ENCODE results near the gene GP2.
"Not testable (repeated sequence)": the region's sequence is repeated elsewhere in the genome, so short reads cannot be mapped to it uniquely, and the experiment has no call there.

GP2 gene

DNA sequence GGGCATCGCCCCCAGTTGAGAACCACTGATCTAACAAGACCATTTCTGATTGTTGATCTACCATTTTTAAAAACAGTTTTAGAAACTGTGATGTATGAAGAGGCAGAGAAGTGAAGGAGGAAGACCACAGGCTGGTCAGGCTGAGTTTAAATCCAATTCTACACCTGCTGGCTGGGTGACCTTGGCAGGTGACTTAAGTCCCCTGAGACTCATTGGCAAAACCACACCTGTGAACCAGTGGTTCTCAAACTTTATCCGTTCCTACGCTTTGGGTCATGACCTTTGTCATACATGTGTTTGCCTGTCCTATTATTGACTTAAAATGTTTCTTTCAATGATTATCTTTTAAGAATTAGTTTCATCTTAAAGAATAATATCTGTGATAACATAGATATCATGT, 2.3 kb downstream of the GP2 start:
- DNase-seq: no peak

DNA sequence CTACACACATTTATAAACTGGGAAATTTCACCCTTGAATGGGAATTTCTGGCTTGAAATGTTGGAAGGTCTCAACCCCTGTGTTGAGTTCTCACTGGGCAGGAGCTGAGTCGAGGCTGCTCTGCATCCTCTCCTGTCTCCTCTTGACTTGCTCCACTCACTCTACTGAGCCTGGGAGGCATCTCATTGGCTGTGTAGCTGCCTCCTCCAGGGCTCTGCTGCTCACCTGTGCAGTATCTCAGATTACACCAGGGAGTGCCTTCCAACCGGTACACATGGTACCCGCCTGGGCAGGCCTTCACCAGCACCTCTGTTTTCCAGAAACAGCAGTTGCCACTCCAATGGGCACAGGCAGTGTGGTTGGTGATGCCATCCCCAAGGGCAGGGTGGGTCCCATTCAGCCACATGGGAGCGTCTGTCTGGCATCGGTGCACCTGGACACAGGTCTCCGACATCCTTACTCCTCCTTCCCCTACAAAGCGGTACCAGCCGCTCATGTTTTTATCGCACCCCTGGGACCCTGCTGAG, 3.7 kb downstream of the GP2 start:
- DNase-seq: no peak

DNA sequence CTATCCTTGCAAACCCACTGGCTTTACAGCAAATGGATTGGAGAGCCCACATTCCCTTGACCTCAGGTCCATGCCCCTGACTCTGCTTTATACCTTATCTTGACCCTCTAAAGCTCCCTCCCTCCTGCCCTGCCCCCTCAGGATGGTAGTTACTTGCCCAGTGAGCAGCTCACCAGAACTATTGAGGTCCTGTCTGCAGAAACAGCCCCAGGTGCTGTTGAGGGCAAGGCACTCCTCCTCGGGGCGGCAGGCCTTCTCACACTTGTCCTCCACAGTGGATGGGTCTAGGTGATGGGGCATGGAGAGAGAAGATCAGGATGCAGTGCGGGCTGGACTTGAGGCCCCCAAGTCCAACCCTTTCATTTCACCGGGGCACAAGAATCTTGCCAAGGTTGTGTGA, 4.6 kb downstream of the GP2 start:
- no peak for DNase-seq

DNA sequence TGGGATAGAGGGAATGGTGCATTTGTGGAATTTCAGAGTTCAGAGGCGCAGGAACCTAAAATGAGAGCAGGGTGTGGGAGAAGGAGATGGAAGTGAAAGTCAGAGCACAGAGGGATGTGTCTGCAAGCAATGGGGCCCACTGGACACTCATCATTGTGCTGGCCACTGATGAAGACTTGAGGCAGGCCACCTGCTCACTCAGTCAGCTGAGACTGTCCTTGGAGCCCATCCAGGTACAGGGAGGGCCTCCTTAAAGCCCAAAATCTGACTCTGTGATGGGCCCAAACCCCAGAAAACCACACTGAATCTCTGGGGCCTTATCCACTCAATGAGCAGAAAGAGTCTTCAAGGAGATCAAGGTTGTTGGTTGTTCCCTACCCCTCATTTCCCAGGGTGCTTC, 5.6 kb downstream of the GP2 start:
- no peak for DNase-seq

DNA sequence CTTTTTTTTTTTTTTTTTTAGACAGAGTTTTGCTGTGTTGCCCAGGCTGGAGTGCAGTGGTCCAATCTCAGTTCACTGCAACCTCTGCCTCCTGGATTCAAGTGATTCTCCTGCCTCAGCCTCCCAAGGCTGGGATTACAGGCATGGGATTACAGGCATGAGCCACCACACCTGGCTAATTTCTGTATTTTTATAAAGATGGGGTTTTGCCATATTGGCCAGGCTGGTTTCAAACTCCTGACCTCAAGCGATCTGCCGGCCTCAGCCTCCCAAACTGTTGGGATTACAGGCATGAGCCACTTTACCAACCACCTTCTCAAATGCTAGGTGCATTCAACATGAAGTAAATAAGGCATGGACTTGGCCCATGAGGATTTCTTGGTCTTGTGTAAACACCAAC, 6.3 kb downstream of the GP2 start:
- not testable (repeated sequence) for DNase-seq

DNA sequence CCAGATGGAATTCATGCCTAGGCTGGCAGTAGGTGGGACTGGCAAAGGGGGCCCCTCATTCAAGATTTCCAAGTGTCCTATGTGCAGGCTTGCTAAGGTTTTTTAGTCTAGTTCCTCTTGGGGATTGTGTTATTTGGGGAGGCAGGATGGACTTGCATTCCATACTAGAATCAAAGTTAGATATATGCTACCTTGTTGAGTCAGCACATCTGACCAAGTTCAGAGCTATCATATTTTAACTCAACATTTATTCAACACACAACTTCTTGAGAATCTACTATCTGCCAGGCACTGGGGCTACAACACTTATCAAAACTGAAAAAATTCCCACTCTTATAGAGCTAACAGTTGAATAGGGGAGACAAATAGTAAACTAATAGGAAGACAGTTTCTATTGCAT, 6.7 kb downstream of the GP2 start:
- no peak for DNase-seq

DNA sequence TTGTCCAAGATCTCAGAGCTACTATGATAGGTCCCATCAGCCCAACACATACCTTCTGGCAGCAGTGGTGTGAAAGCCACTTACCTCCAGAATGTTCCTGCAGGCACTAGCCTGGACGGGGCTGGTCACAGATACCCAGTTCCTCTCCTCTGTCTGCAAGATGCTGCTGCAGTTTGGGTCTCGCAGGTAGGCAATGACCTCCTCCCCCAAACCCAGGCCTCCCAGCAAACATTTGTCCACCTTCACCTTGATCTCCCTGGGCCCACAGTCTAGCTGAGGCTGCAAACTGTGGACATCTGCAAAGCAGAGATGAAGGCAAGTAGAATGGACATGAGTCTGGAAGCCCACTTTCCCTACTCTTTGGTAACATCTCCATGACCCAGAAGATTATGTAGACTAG, 7.1 kb downstream of the GP2 start:
- DNase-seq: no peak

DNA sequence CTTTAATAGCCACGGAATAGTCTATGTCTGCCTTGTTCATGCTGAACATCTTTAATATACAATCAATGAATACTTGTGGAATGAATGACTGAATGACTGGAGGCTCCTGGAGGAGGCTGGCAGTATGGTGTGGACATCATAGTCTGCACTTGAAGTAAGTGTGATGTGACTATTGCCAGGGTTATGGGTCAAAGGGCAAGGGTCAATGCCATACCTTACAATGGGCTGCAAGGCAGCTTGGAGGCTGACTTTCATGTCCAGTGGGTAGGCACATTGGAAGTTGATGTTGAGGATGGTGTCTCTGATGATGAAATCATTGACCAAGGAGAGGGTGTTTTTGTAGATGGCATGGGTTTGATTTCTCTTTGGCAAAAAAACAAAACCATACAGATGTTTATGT, 7.9 kb downstream of the GP2 start:
- no peak for DNase-seq

DNA sequence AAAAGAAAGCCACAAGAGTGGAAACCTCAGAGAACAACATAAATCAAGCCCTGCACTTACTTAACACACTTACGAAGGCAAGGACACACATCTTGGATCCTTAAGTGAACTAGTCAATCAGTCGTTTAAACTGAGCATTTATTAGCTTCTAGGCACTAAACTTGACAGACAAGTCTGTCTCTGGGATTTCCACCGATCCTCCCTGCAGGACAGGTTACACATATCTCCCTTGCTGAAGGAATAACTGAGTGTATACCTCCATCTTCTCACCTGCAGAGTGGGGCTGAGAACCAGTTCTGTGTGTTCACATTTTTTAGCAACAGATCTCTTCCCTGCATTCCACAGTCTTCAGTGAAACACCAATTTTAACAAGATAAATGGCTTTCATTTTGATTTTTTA, 8.9 kb downstream of the GP2 start:
- DNase-seq: no peak

DNA sequence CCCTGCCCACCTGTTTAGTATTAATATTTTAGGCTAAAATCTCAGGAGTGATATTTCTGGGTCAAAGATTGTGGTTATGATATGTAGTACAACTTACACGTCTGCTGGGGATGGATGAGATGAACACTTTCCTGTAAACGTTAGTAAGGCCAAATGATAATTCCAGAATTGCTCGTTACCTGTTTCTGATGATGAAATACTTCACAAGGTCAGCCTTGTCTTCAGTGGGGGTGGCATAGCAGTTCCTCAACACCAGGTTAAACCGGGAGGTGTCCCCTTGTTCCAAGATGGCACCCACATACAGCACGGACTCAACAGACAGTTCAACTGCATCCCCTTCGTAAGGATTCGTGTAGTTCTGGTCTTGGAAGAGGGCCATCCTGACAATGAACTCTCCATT, 9.3 kb downstream of the GP2 start:
- DNase-seq: no peak

DNA sequence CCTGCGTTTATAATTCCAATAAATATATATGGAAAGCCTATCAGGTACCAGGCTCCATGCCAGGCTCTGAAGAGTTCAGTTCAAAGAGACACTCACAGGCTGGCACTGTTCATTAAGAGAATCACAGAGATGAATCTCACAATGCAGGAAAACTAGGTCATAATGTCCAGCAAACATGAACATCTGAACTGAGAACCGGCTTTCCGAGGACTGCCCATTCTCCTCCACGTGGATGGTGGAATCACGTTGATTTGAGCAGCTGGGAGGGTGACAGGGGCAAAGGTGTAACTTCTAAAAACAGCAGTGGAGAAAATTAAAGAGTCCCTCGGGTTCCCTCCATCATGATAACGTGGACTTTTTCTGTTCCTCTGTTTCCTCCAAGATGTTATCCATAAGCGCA, 10.2 kb downstream of the GP2 start:
- DNase-seq: no peak

DNA sequence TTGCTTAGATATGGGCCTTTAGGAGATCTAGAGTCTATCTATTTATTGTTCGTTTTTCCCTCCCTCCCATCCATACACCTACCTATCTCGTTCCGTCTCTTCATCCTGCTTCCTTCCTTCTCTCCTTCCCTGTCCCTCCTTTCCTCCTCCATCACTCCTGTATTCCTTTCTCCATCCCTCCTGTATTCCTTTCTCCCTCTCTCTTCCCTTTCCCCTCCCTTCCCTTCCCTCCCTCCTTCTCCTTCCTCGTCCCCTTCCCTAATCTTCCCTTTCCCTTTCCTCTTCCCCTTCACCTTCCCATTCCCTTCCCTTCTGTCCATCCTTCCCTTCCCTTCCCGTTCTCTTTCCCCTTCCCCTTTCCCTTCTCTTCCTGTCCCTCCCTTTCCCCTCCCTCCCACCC, 10.6 kb downstream of the GP2 start:
- no peak for DNase-seq

DNA sequence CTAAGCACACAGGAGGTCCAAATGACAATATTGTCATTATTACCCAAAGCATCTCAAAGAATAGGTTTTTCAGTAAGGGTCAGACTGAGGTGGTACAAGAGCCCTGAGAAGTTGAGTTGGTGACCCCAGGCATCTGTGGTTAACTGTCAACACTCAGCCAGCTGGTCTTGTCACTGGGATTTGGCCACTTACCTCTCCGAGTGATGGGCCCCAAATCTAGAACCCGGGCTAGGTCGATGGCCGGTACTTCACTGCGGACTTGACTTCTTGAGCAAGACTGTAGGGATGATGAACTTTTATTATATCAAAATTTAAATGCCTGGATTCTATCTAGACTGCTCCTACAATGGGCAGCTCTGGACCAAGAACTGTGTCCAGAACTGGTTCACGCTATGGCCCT, 11.5 kb downstream of the GP2 start:
- no peak for DNase-seq

DNA sequence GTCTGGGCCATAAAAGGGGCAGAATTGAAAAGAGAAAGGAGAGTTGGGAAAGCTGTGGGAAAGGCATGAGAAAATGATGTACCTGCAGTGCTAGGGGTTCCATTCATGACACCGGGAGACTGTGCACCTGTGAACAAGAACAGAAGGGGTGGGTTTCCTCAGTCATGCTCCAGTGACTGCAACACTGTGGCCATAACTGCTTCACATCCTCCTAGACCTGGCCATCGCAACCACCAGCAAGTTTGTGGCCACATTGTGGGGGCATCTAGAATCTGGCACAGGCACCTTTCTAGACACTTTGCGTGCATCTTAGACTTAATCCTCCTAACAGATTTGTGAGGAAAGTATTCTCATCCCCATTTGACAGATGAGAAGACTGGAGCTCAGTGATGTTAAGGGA, 12.7 kb downstream of the GP2 start:
- no peak for DNase-seq

DNA sequence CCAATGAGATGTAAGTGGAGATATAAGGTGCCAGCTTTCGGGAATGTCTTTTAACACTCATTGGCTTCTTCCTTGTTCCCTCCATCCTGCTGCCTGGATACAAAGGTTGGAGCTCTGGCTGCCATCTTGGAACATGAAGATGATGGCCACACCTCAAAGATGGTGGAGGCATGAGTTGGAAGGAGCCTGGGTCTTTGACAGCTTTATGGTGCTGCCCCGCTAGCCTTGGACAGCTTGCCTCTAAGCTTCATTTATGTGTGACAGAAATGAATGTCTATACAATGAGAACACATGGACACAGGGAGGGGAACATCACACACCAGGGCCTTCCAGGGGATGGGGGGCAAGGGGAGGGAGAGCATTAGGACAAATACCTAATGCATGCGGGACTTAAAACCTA, 13.6 kb downstream of the GP2 start:
- DNase-seq: no peak

DNA sequence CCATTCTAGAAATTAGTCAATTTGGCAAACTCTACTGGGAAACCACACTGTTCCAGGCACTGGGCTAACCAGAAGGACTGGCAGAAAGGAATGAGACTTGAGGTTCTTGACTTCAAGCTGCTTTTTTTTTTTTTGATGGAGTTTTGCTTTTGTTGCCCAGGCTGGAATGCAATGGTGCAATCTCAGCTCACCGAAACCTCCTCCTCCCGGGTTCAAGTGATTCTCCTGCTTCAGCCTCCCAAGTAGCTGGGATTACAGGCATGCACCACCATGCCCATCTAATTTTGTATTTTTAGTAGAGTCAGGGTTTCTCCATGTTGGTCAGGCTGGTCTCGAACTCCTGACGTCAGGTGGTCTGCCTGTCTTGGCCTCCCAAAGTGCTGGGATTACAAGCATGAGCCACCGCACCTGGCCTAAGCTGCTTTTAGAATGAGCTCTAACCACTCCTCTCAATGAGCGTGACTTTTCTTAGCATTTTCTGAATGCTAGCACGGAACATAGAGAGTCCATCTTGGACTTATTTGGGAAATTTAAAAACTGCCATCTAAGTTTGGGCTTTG, 14.7 kb downstream of the GP2 start:
- not testable (repeated sequence) for DNase-seq

DNA sequence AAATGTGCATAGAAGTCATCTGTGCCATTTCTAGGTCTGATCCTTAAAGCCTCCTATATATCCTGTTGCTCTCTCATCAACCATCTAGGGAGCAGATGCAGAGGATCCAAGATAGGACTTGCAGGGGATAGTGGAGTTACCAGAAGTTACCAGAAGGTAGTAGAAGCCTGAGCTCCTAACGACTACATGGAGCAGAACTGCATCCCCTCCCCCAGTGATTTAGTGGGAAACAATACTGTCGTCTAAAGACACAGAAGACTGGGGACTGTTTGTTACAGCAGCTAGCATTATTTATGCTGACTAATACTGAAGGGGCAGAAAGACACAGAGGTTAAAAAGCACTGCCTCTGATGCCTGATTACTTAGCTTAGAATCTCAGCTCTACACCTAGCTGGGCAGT, 15.8 kb downstream of the GP2 start:
- DNase-seq: no peak

DNA sequence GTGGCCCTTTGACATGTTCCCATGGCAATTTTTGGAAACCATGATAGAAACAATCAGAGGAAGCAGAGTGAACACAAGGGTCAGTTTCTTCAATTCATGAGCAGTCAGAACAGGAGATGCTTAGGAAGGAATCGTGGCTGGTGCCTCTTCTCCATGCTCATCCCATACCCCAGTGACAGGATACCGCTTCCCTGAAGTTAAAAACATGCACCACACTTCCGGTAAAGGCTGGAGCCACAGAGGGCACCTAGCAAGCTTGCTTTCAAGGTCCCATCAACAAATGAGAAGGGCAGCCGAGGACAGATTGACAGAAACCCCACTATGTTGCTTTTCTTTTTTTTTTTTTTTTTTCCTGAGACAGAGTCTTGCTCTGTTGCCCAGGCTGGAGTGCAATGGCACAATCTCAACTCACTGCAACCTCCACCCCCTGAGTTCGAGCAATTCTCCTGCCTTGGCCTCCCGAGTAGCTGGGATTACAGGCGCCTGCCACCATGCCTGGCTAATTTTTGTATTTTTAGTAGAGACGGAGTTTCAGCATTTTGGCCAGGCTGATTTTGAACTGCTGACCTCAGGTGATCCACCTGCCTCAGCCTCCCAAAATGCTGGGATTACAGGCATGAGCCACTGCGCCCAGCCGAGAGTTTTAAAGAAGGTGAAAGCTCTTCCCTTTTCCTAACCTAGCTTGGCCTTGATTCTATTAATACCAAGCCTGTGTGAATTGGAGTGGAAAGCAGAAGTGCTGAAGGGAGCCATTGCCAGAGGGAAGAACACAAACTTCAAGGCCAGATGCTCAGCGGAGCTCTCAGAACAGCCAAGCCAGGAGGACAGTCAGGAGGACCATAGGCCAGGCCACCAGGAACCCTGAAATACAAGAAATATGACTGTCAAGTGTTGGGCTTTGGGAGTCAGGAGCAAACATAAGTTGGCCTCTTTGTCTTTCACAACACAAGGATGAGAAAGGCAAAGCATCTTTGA, 16.6 kb downstream of the GP2 start:
- no peak for DNase-seq

DNA sequence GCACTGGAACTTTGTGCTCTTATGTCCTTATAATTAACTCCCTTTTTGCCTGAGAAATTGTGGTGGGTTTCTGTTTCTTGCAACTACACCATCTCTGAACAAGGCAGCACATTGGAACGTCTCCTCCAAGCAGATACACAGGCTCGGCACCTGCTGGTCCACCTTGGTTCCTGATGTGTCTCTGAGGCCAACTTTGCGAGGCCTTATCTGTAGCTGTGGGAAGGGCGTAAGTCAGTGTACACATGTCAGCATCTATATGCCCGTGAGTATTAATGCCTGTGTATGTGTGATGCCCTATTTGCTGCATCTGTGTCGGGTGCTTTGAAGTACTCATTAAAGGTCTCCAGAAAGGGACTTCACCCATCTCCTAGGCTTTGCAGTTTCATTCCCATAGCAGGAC, 17.5 kb downstream of the GP2 start:
- no peak for DNase-seq

DNA sequence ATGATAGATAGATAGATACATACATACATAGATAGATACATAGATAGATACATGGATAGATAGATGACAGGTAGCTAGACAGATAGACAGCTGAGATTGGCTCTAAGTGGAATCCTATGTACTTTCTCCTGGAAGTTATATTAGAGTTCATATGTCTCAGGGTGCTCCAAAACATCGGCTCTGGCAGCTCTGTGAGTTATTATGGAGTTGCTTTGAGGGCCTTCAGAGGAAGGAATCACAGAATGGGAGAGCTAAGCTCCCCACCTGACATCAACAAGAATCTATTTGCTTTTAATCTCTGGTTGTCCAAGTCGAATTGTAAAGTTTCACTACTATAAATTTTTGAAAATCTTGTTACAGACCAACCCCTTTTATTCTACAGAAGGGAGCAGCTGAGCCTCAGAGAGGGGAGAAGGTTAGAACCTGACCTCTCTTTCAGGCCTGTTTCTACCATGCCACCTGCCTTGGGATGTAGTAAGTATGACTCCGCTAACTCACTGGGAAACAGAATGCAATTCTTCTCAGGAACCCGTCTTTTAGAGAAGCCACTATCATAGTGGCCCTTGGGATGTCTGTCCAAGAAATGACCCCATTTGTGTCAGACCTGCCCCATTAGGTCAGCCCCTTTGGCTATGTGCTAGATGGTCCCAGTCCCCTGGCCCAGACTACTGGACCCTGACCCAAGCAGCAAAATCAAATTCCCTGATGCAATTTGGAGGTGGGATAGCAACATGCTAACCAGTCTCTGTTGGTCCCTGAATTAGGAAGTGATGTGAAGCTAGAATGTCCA, 18.3 kb downstream of the GP2 start:
- DNase-seq: no peak

DNA sequence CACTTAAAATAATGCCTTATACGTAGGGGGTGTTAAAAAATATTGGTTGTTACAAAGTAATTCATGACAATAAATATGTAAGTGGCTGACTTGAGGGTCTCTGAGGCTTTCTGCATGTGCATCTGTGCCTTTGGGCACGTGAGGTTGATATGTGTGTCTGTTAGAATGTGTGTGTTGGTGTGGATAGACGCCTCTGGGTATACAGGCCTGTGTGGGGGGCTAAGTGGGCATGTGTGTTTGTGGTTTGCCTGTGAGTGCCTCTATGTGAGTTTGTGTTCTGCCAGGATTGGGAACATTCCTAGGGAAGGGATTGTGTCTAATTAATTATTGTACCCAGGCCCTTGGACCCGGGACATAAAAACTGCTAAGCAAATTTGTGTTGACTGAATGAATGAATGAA, 19.0 kb downstream of the GP2 start:
- DNase-seq: no peak

DNA sequence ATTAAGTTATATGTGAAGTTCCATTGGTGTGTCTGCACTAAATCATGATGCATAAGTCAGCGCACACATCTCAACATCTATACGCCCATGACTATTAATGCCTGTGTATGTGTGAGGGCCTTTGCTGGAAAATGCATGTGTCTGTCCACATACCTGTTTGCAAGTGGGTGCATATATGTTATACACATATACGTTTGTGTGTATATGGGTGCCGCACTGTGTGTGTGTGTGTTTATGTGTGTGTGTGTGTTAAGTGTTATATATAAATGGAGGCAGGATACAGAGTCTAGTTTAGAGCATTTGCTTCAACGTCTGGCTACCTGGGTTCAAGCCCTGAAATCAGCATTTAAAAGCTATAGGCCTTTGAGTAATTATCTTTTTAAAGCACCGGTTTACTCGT, 19.5 kb downstream of the GP2 start:
- no peak for DNase-seq

Measured in amygdala (tissue), 56 donors.